HCT116 (cell line): ENCODE measurements around the gene RPP25. TPM values are rescaled to one million over a fixed set of nuclear protein-coding genes. Genes with fewer than 3 reads are reported as not detected.

Source experiments
- ATAC-seq: fragments of 200-7000 bp; cut with Tn5 transposase; 2 replicates; pipeline ENCODE4 v1.9.1; 2020; ENCODE audit warnings: mild to moderate bottlenecking, moderate library complexity
- BruUV-seq: library from RNA; stranded (reverse); fragments of 400-500 nt; replicated peaks from 2 replicates; lab custom pipeline; 2021; lab: Mats Ljungman, UMichigan
- CTCF ChIA-PET: fragments of 300-600 bp; sonication (Branson Sonifier 250); formaldehyde crosslinking; loops from one replicate; lab custom pipeline; 2021; ENCODE audit warnings: antibody characterized with exemption; lab: Charles Lee
- POLR2A ChIA-PET: fragments of 300-600, 350-600 bp; sonication (Branson Sonifier 250); formaldehyde crosslinking; loops from one replicate; lab custom pipeline; 2021; ENCODE audit warnings: antibody characterized with exemption; lab: Charles Lee
- RAD21 ChIA-PET, 2 experiments: fragments of 300-600 bp; sonication (Branson Sonifier 250); formaldehyde crosslinking; loops; one replicate each; lab custom pipeline; 2023; ENCODE audit warnings: low total read pairs in 2 of 2; ENCODE audit not compliant: uncharacterized antibody in 2 of 2, unreplicated experiment in 2 of 2, low non-redundant PET in 1 of 2; lab: Charles Lee
- DNase-seq: peaks from one replicate; pipeline ENCODE4 v3.0.0-alpha.2; 2010; ENCODE audit warnings: low read depth, low spot score
- H2AFZ ChIP-seq: fragments of 200-600 bp; shearing (Covaris generic), sonication (generic); 2 replicates; pipeline ENCODE4 v1.6.1; 2017; ENCODE audit warnings: low read depth, mixed run types, mixed read lengths, antibody characterized with exemption, low read length; ENCODE audit not compliant: poor library complexity, severe bottlenecking
- H3K27ac ChIP-seq: 2 replicates; pipeline ENCODE4 v1.5.1; 2012; ENCODE audit warnings: low read depth, low read length
- H3K27me3 ChIP-seq: fragments of 200-600 bp; sonication (generic); 2 replicates; pipeline ENCODE4 v1.6.1; 2016; ENCODE audit warnings: mixed run types, low read length, mixed read lengths; ENCODE audit not compliant: insufficient read depth
- H3K36me3 ChIP-seq, 2 experiments: fragments of 200-500 bp in 1 of 2; fragments of 200-600 bp in 1 of 2; sonication (Bioruptor generic) in 1 of 2; sonication (generic) in 1 of 2; 2 replicates each; pipeline versions ENCODE4 v1.5.1 to v1.6.1; 2014 to 2016; ENCODE audit warnings: low read length in 2 of 2, inconsistent platforms in 1 of 2, mixed read lengths in 1 of 2, mixed run types in 1 of 2; ENCODE audit not compliant: insufficient read depth in 2 of 2, control insufficient read depth in 1 of 2
- H3K4me1 ChIP-seq, 2 experiments: fragments of 200-600 bp in 1 of 2; sonication (generic) in 1 of 2; 2 replicates each; pipeline versions ENCODE4 v1.5.1 to v1.6.1; 2012 to 2017; ENCODE audit warnings: low read length in 2 of 2, inconsistent platforms in 1 of 2, mild to moderate bottlenecking in 1 of 2, mixed read lengths in 1 of 2, mixed run types in 1 of 2, moderate library complexity in 1 of 2; ENCODE audit not compliant: insufficient read depth in 2 of 2, control insufficient read depth in 1 of 2
- H3K4me2 ChIP-seq: fragments of 200-600 bp; sonication (generic); 2 replicates; pipeline ENCODE4 v1.6.1; 2017; ENCODE audit warnings: mixed run types, low read length, mixed read lengths
- H3K4me3 ChIP-seq, 2 experiments: fragments of 200-600 bp in 1 of 2; sonication (generic) in 1 of 2; replicated peaks in 1 of 2; 2 replicates each; pipeline ENCODE4 v1.5.1; 2011 to 2016; ENCODE audit warnings: low read length in 2 of 2, control low read depth in 1 of 2, low read depth in 1 of 2, mild to moderate bottlenecking in 1 of 2, mixed read lengths in 1 of 2, mixed run types in 1 of 2
- H3K79me2 ChIP-seq: fragments of 200-600 bp; sonication (generic); 2 replicates; pipeline ENCODE4 v1.6.1; 2017; ENCODE audit warnings: mild to moderate bottlenecking, mixed run types, low read length, moderate library complexity, mixed read lengths; ENCODE audit not compliant: insufficient read depth
- H3K9ac ChIP-seq: fragments of 200-600 bp; sonication (generic); 2 replicates; pipeline ENCODE4 v1.6.1; 2016; ENCODE audit warnings: low read length, mixed read lengths
- H3K9me2 ChIP-seq: fragments of 200-600 bp; sonication (generic), shearing (Covaris generic); 2 replicates; pipeline ENCODE4 v1.6.1; 2017; ENCODE audit warnings: mixed run types, mild to moderate bottlenecking, moderate library complexity; ENCODE audit not compliant: insufficient read depth
- H3K9me3 ChIP-seq, 2 experiments: fragments of 200-500 bp in 1 of 2; fragments of 200-600 bp in 1 of 2; sonication (Bioruptor generic) in 1 of 2; sonication (generic) in 1 of 2; 2 replicates each; pipeline ENCODE4 v1.6.1; 2014 to 2017; ENCODE audit warnings: low read length in 2 of 2, mixed read lengths in 2 of 2, inconsistent platforms in 1 of 2, low read depth in 1 of 2, mild to moderate bottlenecking in 1 of 2, mixed run types in 1 of 2, moderate library complexity in 1 of 2; ENCODE audit not compliant: control insufficient read depth in 1 of 2, insufficient read depth in 1 of 2
- H4K20me1 ChIP-seq: fragments of 200-600 bp; sonication (generic), shearing (Covaris generic); 2 replicates; pipeline ENCODE4 v1.6.1; 2017; ENCODE audit warnings: mixed run types, mild to moderate bottlenecking, moderate library complexity; ENCODE audit not compliant: insufficient read depth
- CEBPB ChIP-seq: IDR thresholded peaks from 2 replicates; pipeline ENCODE4 v1.6.1; 2012; ENCODE audit warnings: low read depth
- ELF1 ChIP-seq: IDR thresholded peaks from 2 replicates; pipeline ENCODE4 v1.6.1; 2012; ENCODE audit warnings: low read depth, borderline replicate concordance
- EZH2phosphoT487 ChIP-seq: fragments of 200-600 bp; IDR thresholded peaks from 2 replicates; pipeline ENCODE4 v1.6.1; 2018; ENCODE audit warnings: antibody characterized with exemption, borderline replicate concordance
- FOSL1 ChIP-seq: IDR thresholded peaks from 2 replicates; pipeline ENCODE4 v1.6.1; 2012; ENCODE audit warnings: low read depth
- JUND ChIP-seq: IDR thresholded peaks from 2 replicates; pipeline ENCODE4 v1.6.1; 2012
- POLR2A ChIP-seq: IDR thresholded peaks from 2 replicates; pipeline ENCODE4 v1.7.0; 2011; ENCODE audit warnings: borderline replicate concordance; ENCODE audit not compliant: insufficient read depth, insufficient read length; ENCODE audit errors: extremely low read depth
- RAD21 ChIP-seq: IDR thresholded peaks from 2 replicates; pipeline ENCODE4 v1.6.1; 2012; ENCODE audit warnings: low read depth, mild to moderate bottlenecking
- ZFX ChIP-seq: fragments of 450-650 bp; IDR thresholded peaks from 2 replicates; pipeline ENCODE4 v1.6.1; 2017
- intact Hi-C: fragments of 100-400 bp; cut with micrococcal nuclease; formaldehyde crosslinking; loops from 2 replicates; pipeline ENCODE4 v1.10.0; 2022
- total RNA-seq: library from RNA; stranded (reverse); gene quantifications from one replicate; pipeline ENCODE4 v1.2.1, GENCODE V29; 2021; ENCODE audit not compliant: unreplicated experiment
- TF ChIP-seq, protein P1 (sequence below): IDR thresholded peaks from 2 replicates; pipeline ENCODE4 v1.6.1; 2012
- TF ChIP-seq, protein P2 (sequence below), 3 experiments: fragments of 200-600 bp in 1 of 3; sonication (generic) in 1 of 3; IDR thresholded peaks in 2 of 3; conservative IDR thresholded peaks in 1 of 3; 2 replicates each; pipeline ENCODE4 v1.5.1; 2012 to 2017; ENCODE audit warnings: low read depth in 2 of 3, low read length in 2 of 3, antibody characterized with exemption in 1 of 3, borderline replicate concordance in 1 of 3, control low read depth in 1 of 3, mild to moderate bottlenecking in 1 of 3, mixed read lengths in 1 of 3, mixed run types in 1 of 3, moderate library complexity in 1 of 3; ENCODE audit not compliant: insufficient read depth in 1 of 3

RPP25 gene
- total RNA-seq, 1 experiment from 2014 or later, result 5.9 TPM

DNA sequence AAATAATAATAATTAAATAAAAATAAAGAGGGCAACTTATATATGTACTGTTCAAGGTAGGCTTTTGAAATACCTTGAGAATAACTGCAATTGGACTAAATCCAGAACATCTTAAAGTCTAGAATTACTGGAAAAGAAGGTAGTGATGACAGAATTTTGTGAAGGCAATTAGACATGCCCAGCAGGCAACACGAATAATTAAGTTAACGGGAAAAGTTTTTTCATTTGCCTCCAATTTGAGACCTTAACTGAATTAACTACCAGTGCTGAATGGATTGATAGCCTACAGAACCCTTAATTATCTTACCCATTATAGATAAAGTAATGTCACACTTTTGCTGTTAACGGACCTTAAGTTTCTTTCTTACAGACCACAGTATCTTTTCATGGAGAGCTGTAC, 32.0 kb downstream of the RPP25 start:
- H4K20me1 ChIP-seq, result peaks cover 7% of the 10 kb centered on the region; the same call in 1 of the 2 replicates
- no peak overlapping the region for H3K4me3 ChIP-seq
- no peaks in the 10 kb centered on the region for H3K9me3 ChIP-seq
- intact Hi-C loops, result no loop called here
- ChIA-PET RAD21 (no interaction called here), CTCF (interaction anchor here (1.7 kb wide), 1 partner anchor 23 kb away, joined by 6 read pairs; no protein-coding TSS in a partner anchor), POLR2A (no interaction called here)
- no peak overlapping the region for H2AFZ ChIP-seq
- H3K27ac ChIP-seq, result no peak overlapping the region
- H3K9me2 ChIP-seq, result no peaks in the 10 kb centered on the region
- H3K9ac ChIP-seq, result no peak overlapping the region
- no peak for ATAC-seq
- peaks cover 53% of the 10 kb centered on the region for H3K79me2 ChIP-seq
- DNase-seq, result no peak
- H3K4me1 ChIP-seq, result no peaks in the 10 kb centered on the region
- BruUV-seq, result TSS peak; percentile 7
- TF ChIP-seq CEBPB, result no peak
- TF ChIP-seq ZFX, result no peak
- no peak for TF ChIP-seq FOSL1
- TF ChIP-seq, protein P1, sequence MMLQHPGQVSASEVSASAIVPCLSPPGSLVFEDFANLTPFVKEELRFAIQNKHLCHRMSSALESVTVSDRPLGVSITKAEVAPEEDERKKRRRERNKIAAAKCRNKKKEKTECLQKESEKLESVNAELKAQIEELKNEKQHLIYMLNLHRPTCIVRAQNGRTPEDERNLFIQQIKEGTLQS, result no peak
- no peak for TF ChIP-seq ELF1
- no peak for TF ChIP-seq POLR2A
- TF ChIP-seq, protein P2, sequence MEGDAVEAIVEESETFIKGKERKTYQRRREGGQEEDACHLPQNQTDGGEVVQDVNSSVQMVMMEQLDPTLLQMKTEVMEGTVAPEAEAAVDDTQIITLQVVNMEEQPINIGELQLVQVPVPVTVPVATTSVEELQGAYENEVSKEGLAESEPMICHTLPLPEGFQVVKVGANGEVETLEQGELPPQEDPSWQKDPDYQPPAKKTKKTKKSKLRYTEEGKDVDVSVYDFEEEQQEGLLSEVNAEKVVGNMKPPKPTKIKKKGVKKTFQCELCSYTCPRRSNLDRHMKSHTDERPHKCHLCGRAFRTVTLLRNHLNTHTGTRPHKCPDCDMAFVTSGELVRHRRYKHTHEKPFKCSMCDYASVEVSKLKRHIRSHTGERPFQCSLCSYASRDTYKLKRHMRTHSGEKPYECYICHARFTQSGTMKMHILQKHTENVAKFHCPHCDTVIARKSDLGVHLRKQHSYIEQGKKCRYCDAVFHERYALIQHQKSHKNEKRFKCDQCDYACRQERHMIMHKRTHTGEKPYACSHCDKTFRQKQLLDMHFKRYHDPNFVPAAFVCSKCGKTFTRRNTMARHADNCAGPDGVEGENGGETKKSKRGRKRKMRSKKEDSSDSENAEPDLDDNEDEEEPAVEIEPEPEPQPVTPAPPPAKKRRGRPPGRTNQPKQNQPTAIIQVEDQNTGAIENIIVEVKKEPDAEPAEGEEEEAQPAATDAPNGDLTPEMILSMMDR (IDR thresholded peaks at IDR 0.05 in 2 of 3, conservative IDR thresholded peaks at IDR 0.05 in 1 of 3; ENCODE audit: borderline replicate concordance in 1 of 3, insufficient read depth in 1 of 3, low read depth in 2 of 3, low read length in 2 of 3), result no peak
- no peak for TF ChIP-seq RAD21
- no peak for TF ChIP-seq JUND
- no peak for TF ChIP-seq EZH2phosphoT487
- no peak overlapping the region for H3K4me2 ChIP-seq
- peaks cover 49 to 57% of the 10 kb centered on the region in 2 experiments for H3K36me3 ChIP-seq
- no peaks in the 10 kb centered on the region for H3K27me3 ChIP-seq
